GM19238 (cell line): ENCODE data around the gene MPZL3.

Experiments used
- DNase-seq: peaks from one replicate; pipeline ENCODE4 v3.0.0; 2011; ENCODE audit warnings: low spot score; ENCODE audit not compliant: insufficient read length

Gene MPZL3

DNA sequence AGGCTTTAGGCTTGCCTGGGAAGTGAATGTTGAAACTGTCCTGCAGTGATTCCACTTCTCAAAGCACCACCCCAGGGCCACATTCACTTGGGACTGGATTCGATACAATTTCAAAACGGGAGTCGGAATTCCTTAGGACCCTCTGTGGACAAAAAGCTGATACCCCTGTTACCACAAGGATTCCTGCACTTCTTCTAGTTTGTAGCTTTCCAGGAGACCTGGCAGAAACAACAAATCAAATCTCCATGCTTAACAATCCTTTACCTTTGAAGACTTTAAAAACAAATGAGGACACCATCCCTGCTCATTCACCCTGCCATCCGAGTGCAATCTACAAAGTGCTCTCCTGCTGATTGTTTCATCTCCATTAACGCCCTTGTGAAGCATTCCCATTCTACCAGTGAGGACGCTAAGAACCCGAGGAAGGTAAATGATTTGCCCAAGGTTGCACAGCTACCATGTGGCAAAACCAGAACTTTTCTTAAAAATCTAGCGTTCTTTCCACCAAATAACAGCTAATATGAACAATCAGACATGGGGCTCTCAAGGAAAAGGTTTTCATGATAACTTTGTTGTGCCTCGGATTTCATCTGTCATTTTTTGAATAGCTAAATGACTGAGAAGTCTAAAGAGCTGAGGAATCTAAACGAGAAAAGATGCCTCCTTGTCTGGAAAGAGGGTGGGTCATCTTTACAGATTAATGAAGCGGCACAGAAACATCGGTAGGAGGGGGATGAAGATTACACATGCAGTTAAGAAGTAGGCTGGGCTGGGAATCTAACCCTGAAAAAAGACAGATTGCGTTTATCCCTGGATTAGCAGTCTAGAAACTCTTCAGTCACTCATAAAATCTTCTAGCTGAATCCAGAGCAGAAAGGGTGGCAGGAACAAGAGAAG lies 12.7 kb upstream of the MPZL3 start:
- DNase-seq: no peak

DNA sequence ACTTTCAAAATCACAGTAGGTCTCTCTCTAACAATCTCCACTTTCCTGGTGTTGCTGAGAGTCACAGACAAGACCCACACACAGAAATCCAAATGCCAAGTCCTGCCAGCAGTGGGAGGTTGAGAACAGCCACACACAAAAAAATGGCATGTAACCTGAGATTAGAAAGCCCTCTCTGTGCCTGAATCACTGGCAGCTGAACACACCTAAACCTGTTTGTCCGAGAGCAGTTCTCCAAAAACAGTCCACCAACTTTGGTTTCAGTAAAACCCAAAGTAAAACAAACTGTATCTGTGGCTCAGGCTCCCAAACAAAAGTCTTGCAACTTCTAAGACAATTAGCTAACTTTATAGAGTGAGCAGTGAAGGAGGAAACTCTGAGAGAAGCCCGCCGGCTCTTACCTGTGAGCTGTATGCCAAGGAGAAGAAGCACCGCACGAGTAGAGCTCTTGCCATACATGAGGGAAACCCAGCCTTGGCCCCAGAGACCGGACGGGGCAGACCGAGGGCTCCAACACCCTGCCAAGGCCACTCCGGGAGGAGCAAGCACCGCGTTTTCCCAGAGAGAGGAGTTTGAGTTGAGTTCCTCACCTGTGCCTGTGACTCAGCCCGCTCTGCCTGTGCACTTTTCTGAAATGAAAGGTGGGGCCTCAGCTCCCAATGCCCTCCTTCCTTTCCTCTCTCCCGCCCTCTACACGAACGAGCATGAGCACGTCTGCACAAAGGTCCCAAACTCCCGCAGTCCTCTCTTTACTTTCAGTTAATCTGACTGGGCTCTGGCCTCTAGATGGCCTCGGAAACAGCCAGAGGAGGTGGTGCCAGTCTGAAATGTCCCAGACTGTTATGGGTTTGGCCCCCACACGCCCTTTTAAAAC lies 11.8 kb upstream of the MPZL3 start, which contains the start of gene MPZL2:
Gene MPZL2, minus strand, starts transcription at position 603 of the 874 bp plus-strand sequence. Its CDS starts 144 bp downstream, at position 459.
- DNase-seq: no peak

GRCh38 chr11:118263112-118263511 lies 10.9 kb upstream of the MPZL3 start:
- no peak for DNase-seq

GRCh38 chr11:118260353-118260752 lies 8.2 kb upstream of the MPZL3 start:
- DNase-seq: no peak

DNA sequence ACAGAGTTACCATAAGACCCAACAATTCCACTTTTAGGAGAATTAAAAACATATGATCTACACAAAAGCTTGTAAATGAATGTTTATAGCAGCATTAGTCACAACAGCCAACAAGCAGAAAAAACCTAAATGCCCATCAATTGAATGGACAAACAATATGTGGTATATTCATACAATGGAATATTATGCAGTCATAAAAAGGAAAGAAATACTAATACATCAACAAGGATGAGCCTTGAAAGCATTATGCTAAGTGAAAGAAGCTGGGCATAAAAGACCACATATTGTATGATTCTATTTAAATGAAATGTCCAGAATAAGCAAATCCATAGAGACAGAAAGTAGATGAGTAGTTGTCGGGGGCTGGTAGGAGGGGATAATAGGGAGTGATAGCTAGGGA lies 7.0 kb upstream of the MPZL3 start:
- no peak for DNase-seq

DNA sequence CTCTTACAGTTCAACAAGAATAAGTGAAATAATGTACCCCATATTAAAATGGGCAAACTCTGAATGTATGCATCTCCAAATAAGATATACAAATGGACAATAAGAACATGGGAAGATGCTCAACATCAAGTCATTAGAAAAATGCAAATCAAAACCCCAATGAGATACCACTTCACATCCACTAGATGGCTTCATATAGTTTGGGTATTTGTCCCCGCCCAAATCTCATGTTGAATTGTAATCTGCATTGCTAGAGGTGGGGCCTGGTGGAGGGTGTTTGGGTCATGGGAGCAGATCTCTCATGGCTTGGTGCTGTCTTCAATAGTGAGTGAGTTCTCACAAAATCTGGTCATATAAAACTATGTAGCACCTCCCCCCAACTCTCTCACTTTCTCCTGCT lies 6.2 kb upstream of the MPZL3 start:
- no peak for DNase-seq

GRCh38 chr11:118252688-118253087 lies 523 bp upstream of the MPZL3 start:
- no peak for DNase-seq

- no peak for DNase-seq
These were observed 5.1 kb downstream of the MPZL3 start for GRCh38 chr11:118247041-118247440.

- no peak for DNase-seq
These were observed 6.1 kb downstream of the MPZL3 start for GRCh38 chr11:118245936-118246562.

DNA sequence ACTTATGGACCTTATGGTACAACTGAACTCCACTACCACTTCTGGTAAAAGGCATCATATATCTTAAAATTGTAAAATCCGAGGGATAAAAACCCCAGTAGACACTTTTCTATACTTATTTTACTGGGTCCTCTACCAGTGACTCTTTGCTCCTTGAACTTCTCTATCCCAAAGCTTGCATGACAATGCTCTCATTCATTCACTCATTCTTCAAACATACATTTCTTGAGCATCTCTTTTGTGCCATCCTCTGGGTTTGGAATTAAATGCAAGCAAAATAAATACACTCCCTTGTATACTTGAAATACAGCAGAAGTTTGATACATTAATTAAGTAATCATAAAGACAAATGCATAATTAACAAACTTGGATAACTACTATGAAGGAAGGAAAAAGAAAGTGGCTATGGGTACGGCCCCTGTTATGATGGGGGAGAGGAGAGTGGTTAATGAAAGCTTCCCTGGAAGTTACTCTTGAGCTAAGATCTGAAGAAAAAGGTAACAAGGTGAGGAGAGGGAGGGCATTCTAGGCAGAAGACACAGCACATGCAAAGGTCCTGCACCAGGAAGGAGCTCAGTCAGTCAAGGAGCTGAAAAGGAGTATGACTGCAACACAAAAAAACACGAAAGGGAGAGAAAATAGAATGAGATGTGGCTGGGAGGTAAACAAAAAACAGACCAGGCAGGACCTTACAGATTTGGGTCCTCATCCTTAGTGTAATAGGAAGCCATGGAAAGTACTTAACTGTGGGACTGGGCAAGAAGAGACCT lies 8.0 kb downstream of the MPZL3 start:
- DNase-seq: no peak

DNA sequence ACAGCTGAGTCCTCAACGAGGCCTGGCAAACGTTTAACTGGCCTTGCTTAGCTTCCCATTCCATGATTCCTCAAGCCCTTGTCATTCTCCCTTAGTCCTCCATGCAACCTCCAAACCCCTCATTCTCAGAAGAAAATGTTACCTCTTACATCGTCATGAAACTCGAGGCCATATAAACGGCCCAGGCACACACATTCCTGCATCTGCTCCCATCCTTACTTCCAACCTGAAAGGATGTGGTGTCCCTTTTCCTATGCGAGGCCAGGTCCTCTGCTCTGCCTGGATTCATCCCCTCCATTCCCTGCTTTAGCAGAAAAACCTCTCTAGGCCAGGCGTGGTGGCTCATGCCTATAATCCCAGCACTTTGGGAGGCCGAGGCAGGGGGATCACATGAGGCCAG lies 9.0 kb downstream of the MPZL3 start:
- no peak for DNase-seq

DNA sequence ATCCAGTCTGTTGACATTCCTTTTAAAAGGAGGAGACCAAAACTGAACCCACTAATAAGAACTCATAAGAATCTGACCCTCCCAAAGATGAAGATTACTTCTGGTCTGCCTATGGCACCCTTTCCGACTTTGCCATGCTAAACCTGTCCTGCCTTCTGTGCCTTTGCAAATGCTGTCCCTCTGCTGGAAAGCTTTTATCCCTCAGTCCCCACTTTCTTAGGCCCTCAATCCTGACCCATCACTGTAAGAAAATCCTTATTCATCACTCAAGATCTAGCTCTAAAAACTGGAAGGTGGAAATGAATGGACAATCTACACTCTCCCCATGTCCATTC lies 10.4 kb downstream of the MPZL3 start:
- no peak for DNase-seq

- DNase-seq: no peak
These were observed 11.0 kb downstream of the MPZL3 start for GRCh38 chr11:118240999-118241763.

DNA sequence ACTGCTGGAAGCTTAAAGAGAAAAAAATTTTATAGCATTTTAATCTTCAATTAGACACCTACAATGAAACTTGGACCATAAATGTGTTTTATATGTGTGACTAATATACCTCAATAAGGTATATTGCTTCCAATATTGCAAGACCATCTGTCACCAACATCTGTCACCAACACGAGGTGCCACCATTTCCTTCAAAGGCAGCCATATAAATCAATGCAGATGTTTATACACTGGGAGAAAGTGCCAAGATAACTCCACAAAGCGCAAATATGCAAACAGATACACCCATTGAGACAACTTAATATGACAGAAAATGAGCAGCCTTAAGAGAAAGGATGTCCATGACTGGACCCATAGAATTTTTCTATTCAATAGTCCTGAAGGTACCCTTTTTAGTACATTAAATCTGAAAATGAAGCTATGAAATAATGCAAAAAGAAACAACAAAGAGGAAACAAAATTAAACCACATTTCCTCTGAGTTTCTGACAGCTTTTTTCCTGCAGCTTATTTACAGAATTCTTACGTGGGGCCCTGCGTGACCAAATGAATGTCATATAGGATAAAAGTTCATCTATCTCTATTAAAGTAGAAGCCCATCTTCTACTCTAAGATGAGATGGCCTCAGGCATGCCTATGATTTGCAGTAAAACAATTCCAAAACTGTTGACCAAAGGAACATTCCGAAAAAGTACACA lies 12.5 kb downstream of the MPZL3 start:
- DNase-seq: no peak

DNA sequence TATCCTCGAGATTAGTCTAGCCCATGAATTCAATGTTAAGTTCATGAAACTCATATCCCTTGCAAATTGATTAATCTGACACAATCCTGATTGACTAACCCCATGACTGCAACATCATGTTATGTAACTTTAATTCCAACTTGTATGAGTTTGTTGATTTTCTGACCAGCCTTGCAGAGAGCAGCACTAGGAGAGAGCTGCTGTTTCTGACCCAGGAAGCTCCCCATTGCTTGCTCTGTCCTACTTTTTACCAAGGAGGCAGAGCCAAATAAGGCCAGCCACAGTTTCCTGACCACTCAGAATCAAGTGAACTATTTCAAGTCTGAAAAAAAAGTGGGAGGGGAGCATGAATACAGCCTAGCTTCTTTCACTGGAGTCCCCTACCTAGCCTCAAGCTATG lies 13.2 kb downstream of the MPZL3 start:
- DNase-seq: no peak

GRCh38 chr11:118238421-118238820 lies 13.7 kb downstream of the MPZL3 start:
- DNase-seq: no peak

DNA sequence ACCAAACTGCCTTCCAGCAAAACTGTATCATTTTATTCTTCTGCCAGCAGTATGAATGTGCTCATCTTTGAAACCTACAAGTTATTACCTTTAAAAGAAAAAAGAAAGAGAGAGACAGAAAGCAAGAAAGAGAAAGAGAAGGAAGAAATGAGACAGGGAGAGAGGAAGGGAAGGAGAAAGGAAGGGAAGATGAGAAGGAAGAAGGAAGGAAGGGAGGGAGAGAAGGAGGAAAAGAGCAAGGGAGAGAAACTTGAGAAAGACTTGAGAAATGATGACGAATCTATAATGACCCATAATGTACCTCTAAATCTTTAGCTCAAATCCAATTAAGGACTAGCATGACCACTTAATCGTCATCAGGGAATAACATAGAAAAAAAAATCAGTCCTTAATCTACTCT lies 16.0 kb downstream of the MPZL3 start:
- DNase-seq: no peak

DNA sequence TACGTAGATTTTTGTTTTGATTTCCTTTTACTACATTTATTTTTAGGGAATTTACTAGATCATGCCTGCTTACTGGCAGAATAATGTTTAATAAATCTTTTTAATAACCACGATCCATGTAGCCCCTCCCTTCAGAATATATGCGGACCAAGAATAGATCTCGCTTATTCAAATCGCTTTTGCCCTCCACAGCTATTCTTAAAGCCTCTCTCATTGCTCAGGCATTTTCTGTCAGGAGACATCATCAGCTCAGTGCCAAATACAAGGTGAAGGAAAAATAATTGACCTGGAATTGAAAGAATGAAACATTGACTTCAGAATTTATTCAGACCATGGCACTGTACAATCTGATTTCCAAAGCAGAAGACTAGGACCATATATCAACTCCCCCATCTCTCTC lies 17.3 kb downstream of the MPZL3 start:
- DNase-seq: no peak

- no peak for DNase-seq
These were observed 18.3 kb downstream of the MPZL3 start for GRCh38 chr11:118233850-118234249.

- DNase-seq: no peak
These were observed 18.8 kb downstream of the MPZL3 start for GRCh38 chr11:118233377-118233776.
